Parathyroid adenoma (tissue), 2 donors: Measurements from ENCODE around the gene CAPN1.

Source experiments
- H2AFZ ChIP-seq: fragments of 300-600 bp; sonication (generic); one replicate; pipeline ENCODE4 v1.7.0; 2017; ENCODE audit warnings: antibody characterized with exemption, mild to moderate bottlenecking
- H3K27ac ChIP-seq: fragments of 300-600 bp; sonication (generic); one replicate; pipeline ENCODE4 v1.7.0; 2017
- H3K27me3 ChIP-seq: fragments of 300-600 bp; sonication (generic); one replicate; pipeline ENCODE4 v1.7.0; 2017; ENCODE audit warnings: low read length; ENCODE audit not compliant: control insufficient read depth, insufficient read depth
- H3K36me3 ChIP-seq: fragments of 300-600 bp; sonication (generic); one replicate; pipeline ENCODE4 v1.7.0; 2017; ENCODE audit warnings: low read length; ENCODE audit not compliant: control insufficient read depth, insufficient read depth
- H3K4me1 ChIP-seq: fragments of 300-600 bp; sonication (generic); one replicate; pipeline ENCODE4 v1.7.0; 2017; ENCODE audit warnings: control low read depth
- H3K4me2 ChIP-seq: fragments of 300-600 bp; sonication (generic); one replicate; pipeline ENCODE4 v1.7.0; 2017; ENCODE audit warnings: low read length
- H3K4me3 ChIP-seq: fragments of 300-600 bp; sonication (generic); one replicate; pipeline ENCODE4 v1.7.0; 2017; ENCODE audit warnings: low read depth, low read length
- H3K79me2 ChIP-seq: fragments of 300-600 bp; sonication (generic); one replicate; pipeline ENCODE4 v1.7.0; 2017; ENCODE audit warnings: control low read depth
- H3K9ac ChIP-seq: fragments of 300-600 bp; sonication (generic); one replicate; pipeline ENCODE4 v1.7.0; 2017; ENCODE audit warnings: mild to moderate bottlenecking
- H3K9me3 ChIP-seq: fragments of 300-600 bp; sonication (generic); one replicate; pipeline ENCODE4 v1.7.0; 2017; ENCODE audit warnings: low read length; ENCODE audit not compliant: control insufficient read depth
- TF ChIP-seq, protein P1 (sequence below): fragments of 300-600 bp; sonication (generic); IDR thresholded peaks from one replicate; pipeline ENCODE4 v1.7.0; 2017; ENCODE audit warnings: antibody characterized with exemption, mild to moderate bottlenecking
- donor health status: primary hyperparathyroidism.

The CAPN1 gene

DNA sequence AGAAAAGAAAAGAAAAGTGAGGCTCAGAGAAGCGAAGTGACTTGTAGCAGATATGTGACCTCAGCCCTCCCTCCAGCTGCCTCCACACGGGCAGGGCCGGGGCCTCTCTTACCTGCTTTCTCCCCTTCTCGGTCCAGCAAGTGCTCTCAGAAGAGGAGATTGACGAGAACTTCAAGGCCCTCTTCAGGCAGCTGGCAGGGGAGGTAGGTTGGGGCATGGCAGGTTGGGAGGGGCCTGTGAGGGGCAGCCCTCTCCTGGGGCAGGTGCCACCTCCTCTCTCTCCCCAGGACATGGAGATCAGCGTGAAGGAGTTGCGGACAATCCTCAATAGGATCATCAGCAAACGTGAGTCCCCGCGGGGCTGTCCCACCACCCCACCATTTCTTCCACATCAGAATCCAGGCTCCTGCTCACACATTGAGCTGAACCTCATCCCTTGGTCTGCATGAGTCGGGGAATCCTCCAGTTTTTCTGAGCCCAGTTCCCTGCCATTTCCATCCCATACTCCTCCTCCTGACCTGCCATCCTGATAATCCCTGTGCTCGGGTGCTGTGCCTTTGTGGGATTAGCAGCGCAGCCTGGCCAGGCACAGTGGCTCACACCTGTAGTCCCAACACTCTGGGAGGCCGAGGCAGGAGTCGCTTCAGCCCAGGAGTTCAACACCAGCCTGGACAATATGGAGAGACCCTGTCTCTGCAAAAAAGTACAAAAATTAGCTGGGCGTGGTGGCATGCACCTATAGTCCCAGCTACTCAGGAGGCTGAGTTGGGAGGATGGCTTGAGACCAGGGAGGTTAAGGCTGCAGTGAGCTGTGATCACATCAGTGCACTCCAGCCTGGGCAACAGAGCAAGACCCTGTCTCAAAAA is 26.4 kb downstream of the CAPN1 start:
- no peaks in the 10 kb centered on the region for H3K9me3 ChIP-seq
- H3K4me2 ChIP-seq = no peak overlapping the region
- peaks cover 3% of the 10 kb centered on the region for H3K4me1 ChIP-seq
- no peak overlapping the region for H3K9ac ChIP-seq
- no peak overlapping the region for H3K27ac ChIP-seq
- H3K36me3 ChIP-seq = no peaks in the 10 kb centered on the region
- H3K79me2 ChIP-seq = no peaks in the 10 kb centered on the region
- H3K4me3 ChIP-seq = no peak overlapping the region
- H2AFZ ChIP-seq = no peak overlapping the region
- TF ChIP-seq, protein P1, sequence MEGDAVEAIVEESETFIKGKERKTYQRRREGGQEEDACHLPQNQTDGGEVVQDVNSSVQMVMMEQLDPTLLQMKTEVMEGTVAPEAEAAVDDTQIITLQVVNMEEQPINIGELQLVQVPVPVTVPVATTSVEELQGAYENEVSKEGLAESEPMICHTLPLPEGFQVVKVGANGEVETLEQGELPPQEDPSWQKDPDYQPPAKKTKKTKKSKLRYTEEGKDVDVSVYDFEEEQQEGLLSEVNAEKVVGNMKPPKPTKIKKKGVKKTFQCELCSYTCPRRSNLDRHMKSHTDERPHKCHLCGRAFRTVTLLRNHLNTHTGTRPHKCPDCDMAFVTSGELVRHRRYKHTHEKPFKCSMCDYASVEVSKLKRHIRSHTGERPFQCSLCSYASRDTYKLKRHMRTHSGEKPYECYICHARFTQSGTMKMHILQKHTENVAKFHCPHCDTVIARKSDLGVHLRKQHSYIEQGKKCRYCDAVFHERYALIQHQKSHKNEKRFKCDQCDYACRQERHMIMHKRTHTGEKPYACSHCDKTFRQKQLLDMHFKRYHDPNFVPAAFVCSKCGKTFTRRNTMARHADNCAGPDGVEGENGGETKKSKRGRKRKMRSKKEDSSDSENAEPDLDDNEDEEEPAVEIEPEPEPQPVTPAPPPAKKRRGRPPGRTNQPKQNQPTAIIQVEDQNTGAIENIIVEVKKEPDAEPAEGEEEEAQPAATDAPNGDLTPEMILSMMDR = no peak
- no peaks in the 10 kb centered on the region for H3K27me3 ChIP-seq

DNA sequence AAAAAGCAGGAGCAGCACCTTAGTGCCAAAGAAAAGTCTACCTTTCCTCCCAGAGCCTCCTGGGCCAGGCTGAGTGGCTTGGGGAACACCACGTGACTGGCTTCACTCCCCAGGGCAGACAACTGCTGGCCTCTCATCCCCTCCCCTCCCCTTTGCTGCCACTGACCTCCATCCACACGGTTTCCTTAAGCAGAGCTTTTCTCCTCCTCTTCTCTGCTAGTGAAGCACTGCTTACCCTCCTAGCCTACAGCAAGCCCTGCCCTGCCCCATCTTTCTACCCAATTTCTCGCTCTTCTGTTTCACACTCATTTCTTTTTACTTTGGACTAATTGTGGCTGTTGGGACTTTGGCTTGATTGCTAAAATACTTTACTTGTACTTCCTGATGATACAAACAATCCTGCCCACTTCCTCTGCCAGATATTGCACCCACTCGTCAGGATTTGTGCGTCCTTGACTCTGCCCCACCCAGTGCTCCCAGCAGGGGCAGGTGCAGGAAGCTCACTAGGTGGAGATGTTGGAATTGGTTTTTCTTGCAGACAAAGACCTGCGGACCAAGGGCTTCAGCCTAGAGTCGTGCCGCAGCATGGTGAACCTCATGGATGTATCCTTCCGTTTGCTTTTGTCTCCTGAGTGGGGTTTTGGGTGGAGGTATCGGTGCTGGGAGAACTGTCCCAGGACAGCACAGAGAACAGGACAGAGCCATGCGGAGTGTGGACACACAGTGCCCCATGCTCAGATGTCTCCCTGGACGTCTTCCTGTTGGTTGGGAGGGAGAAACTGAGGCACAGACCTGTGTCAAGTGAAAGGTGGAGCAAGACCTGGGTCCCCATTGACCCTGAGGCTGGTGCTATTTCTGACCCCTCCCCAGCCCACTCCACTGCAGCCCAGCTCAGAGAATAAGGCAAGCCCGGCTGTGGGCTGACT is 27.3 kb downstream of the CAPN1 start:
- no peak overlapping the region for H2AFZ ChIP-seq
- no peaks in the 10 kb centered on the region for H3K9me3 ChIP-seq
- no peaks in the 10 kb centered on the region for H3K79me2 ChIP-seq
- peaks cover 5% of the 10 kb centered on the region for H3K4me1 ChIP-seq
- H3K27me3 ChIP-seq = no peaks in the 10 kb centered on the region
- H3K4me3 ChIP-seq = no peak overlapping the region
- no peak overlapping the region for H3K4me2 ChIP-seq
- no peaks in the 10 kb centered on the region for H3K36me3 ChIP-seq
- H3K9ac ChIP-seq = no peak overlapping the region
- TF ChIP-seq, protein P1 = no peak
- no peak overlapping the region for H3K27ac ChIP-seq

GRCh38 chr11:65209711-65210360 is 28.1 kb downstream of the CAPN1 start:
- Histone ChIP-seq H3K9me3 (no peaks in the 10 kb centered on the region), H3K4me2 (no peak overlapping the region), H3K36me3 (no peaks in the 10 kb centered on the region), H3K27ac (no peak overlapping the region), H3K79me2 (no peaks in the 10 kb centered on the region), H3K4me3 (no peak overlapping the region), H3K4me1 (peaks cover 5% of the 10 kb centered on the region), H2AFZ (no peak overlapping the region), H3K27me3 (no peaks in the 10 kb centered on the region), H3K9ac (no peak overlapping the region)
- TF ChIP-seq, protein P1 = no peak

GRCh38 chr11:65210361-65210731 is 28.6 kb downstream of the CAPN1 start:
- TF ChIP-seq, protein P1 = no peak
- Histone ChIP-seq H3K4me1 (peaks cover 5% of the 10 kb centered on the region), H3K36me3 (no peaks in the 10 kb centered on the region), H2AFZ (no peak overlapping the region), H3K9ac (no peak overlapping the region), H3K4me3 (no peak overlapping the region), H3K27ac (peak overlapping the region; percentile 67), H3K27me3 (no peaks in the 10 kb centered on the region), H3K79me2 (no peaks in the 10 kb centered on the region), H3K4me2 (no peak overlapping the region), H3K9me3 (no peaks in the 10 kb centered on the region)
